HG02970 (cell line): Measurements from ENCODE around the gene TOX3.

Experiments used
- ATAC-seq: cut with Tn5 transposase; IDR thresholded peaks from one replicate; pipeline ENCODE4 v1.9.1; 2021; ENCODE audit warnings: mild to moderate bottlenecking, moderate library complexity, moderate number of reproducible peaks; ENCODE audit not compliant: unreplicated experiment, low FRiP score

The TOX3 gene

DNA sequence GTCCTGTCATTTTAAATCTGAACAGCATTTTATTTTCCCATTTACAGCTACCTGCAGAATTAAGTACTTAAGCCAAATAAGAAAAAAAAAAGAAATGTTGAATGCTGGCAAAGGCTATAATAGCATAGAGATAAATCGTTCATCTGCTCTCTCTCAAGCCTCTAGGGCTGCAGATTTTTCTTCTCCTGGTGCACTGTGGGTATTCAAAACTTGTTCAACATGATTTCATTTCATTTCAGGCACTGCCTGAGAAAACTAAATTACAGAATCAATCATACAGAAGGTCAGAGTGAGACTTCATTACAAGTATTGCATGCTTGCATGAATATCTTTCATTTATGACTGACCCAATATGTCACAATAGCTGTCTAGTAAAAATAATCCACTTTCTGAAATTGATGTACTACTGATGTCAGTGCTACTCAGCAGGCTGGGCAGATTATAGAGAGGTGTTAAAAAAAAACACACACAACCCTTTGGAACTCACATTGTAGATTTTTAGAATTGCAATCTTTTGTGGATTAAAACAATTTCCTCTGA is 86.2 kb downstream of the TOX3 start:
- no peak for ATAC-seq

DNA sequence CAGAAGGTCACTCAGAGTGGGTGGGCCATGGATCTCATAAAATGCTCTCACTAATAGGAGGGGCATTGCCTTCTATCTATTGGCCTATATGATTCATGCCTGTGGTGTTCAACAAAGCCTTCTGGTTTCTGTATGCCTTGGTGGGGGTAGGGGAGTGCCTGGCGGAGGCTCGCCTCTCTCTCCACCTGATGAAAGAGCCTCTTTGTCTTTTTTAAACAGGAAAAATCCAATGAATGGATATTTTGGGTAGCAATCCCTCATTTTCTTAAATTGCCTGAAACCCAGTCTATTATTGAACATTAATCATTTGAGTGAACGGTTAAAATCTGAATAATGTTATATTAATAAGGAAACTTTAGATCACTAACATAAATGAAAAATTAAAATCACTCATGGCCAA is 90.6 kb downstream of the TOX3 start:
- no peak for ATAC-seq

DNA sequence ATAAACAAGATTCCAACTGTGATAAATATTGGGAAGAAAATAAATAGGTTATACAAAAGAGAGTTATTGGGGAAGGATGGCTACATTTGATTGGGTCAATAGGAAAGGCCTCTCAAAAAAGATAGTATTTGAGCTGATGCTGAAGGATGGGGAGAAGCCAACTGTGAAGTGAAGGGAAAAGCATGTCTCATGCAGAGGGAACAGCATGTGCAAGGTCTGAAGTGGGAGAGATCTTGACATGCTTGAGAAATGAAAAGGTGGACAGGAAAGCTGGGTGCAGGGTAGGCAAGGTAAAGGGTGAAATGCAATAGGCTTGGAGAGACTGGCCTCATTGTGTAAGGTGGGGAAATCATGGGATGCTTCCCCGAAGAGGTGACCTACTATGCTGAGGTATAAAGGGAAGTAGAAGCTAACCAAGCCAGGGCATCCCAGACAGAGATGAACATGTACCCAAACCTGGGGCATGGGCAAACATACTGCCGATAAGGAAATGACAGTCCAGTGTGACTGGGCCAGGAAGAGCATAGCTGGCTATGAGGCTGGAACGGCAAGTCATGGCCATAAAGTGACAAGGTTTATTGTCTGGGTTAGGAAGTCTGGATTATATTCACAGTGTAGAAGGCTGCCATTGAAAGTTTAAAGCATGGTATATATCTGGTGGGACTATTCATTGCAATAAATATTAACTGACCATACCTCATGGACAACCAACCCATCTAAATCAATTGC is 91.2 kb downstream of the TOX3 start:
- no peak for ATAC-seq

DNA sequence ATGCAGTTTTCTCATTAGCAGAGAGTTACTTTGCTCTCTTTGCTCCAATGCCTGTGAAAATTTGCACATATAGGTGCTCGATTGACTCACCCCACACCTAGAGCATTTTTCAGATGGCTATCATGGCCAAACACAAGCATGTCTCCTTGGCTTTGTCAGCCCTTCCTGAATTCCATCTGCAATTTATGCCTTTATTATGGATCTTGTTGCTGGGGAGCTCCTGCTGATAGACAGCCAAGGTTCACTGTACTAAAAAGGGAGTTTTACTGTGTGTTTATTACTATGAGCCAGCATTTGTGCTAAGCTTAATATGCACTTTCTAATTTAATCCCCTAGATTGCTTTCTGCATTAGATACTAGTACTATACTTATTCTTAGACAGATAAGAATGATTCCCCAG is 93.3 kb downstream of the TOX3 start:
- no peak for ATAC-seq

DNA sequence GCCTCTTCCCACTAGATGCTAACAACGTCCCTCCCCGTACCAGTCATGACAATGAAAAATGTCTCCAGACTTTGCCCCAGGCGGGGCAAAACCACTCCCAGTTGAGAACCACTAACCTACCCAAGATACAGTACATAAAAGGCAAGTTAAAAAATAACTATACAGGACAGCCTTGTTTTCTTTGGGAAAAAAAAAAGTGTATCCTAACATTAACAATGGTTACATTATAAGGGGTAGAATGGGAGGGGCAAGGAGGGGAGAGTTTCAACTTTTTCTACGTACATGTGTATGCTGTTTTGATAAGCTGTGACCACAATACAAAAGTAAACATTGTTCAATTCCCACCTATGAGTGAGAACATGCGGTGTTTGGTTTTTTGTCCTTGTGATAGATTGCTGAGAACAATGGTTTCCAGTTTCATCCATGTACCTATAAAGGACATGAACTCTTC is 94.9 kb downstream of the TOX3 start:
- ATAC-seq: no peak

DNA sequence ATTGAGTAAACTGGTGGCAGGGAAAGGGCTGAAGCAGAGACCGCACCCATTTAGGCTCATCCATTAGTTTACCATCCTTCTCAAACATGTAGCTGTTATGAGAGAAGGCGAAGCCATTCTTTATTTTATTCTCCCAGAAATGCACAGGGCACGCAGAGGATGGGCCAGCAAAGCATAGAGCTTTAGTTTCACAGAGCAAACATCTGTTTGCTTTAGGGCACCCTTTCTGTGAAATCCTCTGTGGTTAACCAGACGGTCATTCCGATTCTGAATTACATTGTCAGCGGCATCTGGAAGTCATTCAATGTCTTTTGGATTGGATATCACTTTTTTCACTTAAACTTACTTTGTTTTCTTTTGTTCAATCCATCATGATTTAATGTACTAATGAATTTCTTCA is 96.0 kb downstream of the TOX3 start:
- ATAC-seq: no peak

DNA sequence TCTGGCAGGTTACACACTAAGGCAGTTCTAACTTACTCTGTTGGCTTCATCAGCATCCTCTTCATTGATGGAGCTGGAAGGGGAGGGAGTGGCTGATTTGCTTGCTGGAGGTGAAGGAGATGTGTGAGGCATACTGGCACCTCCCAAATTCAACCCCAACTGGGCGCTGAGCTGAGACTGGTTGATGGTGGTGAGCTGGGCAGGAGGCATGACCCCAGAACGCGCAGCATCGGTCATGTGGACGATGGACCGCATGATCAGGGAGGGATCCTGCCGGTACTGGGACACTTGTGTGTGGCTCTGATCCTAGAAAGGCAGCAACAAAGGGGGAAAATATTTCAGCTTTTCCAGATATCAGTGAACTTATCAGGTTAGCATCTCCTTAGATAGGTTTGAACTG is 96.7 kb downstream of the TOX3 start:
- ATAC-seq: no peak

DNA sequence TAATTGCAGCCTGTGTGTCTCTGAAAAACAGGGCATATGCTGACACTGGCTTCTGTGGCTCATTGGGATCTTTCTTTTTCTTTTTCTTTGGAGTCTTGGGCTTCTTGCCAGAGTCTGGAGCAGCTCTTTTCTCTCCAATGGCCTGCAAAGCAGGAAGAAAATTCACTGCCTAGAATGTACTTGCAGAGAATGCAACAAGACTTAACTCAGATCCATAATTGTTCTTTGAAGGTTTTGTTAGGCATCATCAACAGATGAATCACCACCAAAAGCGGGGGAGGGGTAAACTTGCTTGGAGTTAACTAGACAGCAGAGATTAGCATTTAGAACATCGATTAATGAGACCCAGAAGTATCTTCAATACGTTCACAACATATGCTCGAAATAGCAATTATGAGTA is 100.9 kb downstream of the TOX3 start:
- no peak for ATAC-seq

DNA sequence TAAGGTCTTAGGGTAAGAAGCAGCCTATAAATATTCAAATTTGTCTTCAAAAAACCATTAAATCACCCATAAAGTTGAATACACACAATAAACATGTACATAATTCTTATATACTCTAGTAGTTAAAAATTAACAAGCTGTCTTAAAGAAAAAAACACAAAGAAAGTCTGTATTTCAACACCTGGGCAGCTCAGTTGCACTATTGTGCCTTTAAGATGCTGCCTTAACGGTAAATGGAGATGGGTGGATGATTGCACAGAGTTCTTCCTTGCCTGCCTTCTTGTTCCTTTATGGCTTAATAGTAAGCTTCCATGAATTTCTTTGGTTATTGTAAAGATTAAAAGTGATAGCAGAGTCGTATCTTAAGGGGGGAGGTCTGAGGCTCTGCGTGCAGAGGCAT is 105.1 kb downstream of the TOX3 start:
- ATAC-seq: no peak

DNA sequence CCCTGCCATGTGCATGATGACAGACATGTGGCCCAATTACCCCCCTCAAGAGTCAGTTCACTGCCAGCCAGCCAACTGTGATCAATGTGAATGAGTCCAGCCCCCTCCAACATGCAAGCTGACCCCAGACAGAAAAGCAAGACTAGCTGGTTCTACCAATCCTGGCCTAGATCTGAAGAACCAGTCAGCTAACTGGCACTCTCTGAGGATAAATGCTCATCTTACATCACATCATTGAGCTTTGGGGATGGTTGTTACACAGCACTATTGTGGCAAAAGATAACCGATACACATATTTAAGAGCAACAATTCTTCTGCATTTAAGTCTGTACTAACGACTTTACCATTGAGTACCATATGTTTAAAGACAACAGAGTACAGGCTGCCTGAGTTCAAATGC is 106.7 kb downstream of the TOX3 start:
- ATAC-seq: no peak

DNA sequence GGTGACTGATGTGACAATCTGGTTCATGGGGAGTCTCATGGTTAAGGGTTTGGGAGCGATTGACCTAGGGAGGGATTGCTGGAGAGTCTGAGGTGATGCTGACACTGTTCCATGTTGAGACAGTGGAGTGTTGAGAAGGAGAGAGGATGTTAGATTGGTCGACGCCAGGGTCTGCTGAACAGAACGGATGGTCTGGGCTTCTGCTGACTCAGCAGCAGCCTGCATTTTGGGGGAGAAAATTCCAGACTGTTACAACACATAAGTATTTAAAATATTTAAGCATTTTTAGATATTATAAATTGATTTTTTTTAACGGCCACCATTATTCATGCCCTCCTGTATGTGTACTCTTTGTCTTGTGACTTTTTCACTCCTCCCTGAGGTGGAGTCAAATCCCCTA is 107.2 kb downstream of the TOX3 start:
- no peak for ATAC-seq

DNA sequence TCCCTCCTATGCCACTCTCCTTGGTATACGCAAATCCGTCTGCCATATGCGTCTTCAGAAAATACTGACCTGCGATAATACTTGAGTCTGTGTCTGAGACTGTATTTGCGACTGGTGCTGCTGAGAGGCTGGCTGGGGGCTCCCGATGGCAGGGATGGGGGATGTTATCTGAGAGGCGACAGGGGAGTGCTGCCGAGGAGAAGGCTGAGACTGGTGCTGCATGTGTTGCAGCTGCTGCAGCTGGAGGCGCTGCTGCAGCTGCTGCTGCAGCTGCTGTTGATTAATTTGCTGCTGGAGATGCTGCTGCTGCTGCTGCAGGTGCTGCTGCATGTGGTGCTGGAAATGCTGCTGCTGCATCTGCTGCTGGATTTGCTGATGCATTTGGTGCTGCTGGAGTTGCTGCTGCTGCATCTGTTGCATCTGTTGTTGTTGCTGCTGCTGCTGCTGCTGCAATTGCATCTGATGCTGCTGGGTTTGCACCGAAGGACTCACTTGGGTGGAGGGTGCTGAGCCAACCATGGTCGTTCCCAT is 107.7 kb downstream of the TOX3 start:
- ATAC-seq: no peak

DNA sequence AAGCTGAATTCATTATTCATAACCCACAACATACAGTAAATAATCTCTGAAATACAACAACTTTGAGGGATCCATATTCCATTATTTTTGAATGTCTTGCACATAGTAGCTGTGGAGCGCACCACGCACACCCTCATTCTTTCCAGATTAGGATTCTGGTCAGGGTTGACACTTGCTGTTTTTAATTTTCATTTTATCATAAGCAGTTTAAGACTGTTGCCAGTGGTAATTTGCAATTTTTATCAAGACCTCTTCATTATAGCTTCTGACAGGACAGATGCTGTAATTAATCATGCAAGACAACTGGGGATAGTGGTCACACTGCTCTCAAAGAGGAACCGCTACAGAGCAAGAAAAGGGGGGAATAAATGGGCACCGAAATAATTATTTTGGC is 109.7 kb downstream of the TOX3 start:
- ATAC-seq: no peak

DNA sequence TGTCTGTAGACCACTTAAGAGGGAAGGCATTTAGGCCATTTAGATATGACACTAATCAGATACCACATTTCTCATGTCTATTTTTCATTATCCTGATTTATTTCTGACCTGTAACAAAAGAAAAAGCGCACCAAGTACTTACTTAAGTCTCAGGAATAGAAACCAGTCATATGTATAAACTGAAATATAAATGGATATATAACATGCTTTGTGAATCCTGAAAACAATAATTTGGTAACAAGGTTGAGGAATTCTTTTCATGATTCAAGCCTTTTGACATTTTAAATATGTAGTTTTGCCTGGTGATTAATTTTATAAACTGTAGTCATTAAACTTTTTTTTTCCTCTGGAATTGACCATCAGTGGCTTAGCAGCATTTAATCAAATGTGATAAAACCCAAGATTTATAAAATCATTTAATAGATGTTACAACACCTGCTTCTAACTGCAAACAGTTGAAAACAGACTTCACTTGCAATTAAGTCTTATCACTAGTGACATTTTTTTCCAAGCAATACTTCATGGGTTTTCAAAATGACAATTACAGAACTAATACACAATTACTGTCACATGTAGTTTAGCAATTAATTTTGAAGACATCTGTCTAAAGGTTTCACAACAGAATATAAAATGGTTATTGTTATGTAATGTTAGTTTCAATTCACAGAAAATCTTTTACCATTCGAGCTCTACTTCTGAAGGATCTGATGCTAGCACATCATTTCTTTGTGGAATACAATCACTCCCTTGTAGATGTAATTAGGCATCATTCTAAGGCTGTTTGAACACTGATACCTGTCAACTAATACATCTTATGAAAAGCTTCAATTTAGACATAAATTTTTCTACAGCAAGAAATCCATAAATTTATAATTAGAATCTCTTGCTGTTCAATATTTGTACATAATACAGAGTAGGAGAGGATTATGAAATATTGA is 110.3 kb downstream of the TOX3 start:
- ATAC-seq: no peak

DNA sequence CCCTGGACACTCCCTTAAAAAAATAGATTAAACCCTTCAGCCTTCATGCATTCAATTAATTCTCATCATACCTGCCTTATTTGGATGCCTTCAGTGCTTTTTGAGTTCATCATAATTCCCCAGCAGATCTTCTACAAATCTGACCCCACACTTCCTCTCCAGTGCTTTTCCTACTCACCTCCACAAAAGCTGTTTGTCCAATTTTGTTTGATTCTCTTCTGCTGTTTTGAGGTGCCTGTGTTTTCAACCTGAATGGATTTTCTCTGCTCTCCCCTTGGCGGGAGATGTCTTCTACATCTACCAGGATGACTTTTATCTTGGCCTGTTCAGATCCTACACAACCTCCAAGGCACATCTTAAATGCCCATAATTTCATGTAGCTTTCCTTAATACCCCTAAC is 112.7 kb downstream of the TOX3 start:
- ATAC-seq: no peak

DNA sequence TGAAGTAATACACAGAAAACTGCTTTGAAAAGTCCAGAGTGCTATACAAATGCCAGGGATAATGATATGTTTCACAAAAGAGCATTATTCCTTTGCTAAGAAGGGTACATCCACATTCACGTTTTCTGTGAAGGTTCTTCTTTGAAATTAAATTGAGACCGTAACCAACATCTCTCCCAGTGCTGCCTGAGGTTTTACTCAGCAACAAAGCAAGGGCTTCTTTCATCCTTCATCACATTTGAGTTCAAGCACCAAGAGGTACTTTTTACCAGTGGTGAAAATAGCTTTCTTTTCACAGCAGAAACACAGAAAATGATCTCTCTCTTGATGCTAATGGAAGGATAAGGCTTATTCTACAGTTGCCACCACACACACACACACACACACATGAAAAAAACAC is 113.3 kb downstream of the TOX3 start:
- no peak for ATAC-seq

DNA sequence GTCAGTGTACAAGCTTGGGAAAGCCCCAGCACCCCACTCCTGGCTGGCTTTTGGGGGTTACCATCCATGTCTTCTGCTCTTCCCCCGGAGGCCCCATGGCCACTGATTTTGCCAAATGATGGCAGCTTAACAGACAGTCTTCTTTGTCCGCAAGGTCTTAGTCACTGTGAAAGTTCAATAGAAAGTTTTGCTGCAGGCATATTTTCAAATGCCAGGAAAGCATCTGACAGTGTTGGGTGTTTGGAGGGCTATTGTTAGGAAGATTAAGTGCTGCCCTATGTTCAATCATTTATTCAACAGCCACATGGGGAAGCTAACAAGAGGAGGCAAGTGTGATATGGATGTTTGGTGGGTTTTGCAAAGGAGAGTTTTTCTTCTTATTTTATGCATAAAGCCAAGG is 122.4 kb downstream of the TOX3 start:
- ATAC-seq: no peak

DNA sequence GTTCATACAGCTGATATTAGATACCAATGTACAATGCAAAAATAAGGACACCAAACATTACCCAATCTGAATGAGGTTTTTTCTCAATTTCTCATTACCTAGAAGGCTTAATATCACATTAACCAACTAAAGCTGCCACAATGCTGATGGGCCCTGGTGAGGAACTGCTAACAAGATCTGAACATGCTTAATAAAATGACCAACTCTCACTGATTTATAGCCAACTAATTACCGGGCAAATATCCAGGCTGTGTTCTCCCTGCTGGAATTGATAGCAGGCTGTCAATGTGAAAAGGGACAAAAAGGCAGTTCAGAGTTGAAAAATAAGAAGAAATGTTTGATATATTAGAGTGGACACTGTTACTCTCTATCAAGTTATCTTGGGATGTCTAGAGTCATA is 124.6 kb downstream of the TOX3 start:
- ATAC-seq: no peak

DNA sequence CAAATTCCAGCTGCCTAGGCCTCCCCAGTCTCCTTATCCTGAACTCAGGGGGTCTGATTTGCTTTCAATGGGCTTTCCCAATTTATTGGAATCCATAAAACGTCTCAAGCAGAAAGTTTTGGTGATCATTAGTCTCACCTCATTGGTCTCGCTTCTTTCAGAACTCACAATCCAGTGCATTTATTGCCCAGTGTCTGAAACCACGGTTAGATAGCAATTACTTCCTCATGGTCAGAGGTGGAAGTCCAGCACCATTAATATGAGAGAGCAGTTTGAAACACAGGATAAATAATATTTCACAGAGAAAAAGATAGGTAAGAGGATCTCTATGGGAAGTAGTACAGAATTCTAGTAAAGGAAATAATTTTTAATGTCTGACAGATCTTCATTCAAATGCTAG is 128.7 kb downstream of the TOX3 start:
- no peak for ATAC-seq

DNA sequence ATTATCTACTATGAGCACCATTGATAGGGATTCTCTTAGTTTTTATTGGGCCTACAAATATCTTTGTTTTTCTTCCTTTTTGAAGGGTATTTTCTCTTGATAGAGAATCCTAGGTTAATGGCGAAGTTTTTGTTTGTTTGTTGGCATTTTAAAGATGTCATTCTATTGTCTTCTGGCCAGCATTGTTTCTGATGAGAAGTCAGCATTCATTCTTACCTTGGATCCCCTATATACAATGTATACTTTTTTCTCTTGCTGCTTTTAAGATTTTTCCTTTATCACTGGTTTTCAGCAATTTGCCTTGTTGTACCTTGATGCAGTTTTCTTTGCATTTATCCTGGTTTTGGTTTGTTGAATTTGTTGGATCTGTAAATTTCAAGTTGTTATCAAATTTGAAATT is 130.1 kb downstream of the TOX3 start:
- ATAC-seq: no peak

DNA sequence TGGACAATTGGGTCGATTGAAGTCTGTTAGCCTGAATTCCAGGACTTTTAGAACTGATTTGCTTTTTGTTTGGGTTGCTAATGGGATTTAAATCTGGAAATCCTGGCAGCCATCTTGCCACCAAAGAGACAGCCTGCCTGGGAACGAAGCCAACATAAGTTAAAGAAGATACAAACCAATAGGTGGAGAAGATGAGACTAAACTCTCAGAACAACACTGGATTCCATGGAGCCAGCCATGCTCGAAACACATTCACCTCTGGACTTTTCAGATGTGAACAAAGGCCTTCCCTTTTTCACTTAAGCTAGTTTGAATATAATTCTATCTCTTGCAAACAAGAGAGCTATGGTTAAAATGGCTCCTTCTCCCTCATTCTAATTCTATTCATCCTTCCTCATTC is 135.9 kb downstream of the TOX3 start:
- ATAC-seq: no peak
